HG03196 (cell line): ENCODE results near the gene CHST11.

Experiments used
- ATAC-seq: cut with Tn5 transposase; IDR thresholded peaks from one replicate; pipeline ENCODE4 v1.9.1; 2021; ENCODE audit not compliant: unreplicated experiment

CHST11 gene

DNA sequence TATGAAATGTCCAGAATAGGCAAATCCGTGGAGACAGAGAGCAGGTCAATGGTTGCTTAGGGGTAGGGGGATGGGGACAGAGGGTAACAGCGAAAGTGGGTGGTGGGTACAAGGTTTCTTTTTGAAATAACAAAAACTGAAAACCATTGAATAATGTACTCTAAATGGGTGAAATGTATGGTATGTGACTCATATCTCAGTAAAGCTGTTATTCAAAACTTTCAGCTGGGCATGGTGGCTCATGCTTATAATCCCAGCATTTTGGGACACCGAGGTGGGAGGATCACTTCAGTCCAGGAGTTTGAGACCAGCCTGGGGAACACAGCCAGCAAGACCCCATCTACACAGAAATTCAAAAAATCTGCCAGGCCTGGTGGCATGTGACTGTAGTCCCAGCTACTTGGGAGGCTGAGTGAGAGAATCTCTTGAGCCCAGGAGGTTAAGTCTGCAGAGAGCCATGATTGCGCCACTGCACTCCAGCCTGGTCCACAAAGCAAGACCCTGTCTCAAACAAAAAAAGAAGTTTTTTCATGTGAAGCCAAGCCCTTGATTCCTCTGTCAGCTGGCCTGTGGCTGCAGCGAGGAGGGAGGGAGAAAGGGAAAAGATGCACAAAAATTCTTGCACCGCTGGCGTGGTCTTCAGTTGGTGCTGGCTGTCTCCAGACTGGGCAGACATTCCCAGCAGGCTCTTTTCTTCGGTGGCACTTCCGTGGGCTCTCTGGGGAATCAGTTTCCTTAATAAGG, 253.1 kb downstream of the CHST11 start:
- ATAC-seq = no peak

DNA sequence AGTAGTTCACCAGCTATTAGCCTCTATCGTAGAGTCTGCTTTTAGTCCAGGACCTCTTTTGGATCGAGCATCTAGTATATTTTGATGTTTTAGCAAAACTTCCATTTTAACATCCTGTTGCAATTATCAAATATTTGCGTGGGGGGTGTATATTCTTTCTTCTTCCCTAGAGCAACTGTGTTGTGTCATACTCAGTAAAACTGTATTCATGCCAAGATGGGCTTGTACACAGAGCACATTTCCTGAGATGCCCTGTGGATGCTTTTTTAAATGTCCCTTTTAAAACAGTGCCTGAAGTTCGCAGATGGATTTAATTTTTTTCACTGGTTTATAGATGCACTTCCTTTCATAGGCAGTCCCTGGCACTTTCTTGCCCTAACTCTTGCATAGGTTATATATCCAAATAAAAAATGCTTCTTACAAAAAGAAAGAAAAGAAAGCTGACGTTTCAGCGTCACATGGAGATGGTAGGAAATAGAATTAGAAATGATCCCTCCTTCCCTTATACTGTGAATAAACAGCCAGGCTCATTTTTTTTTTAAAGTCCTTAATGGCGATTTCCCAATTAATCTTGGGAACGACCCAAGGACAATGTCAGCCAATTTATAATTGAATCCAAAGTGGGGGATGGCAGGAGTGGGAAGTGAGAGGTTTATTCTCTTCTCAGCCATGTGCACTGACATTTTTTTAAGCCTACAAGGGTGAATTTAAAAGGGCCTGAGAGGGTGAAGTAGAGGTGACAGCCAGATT, 254.4 kb downstream of the CHST11 start:
- ATAC-seq = no peak

DNA sequence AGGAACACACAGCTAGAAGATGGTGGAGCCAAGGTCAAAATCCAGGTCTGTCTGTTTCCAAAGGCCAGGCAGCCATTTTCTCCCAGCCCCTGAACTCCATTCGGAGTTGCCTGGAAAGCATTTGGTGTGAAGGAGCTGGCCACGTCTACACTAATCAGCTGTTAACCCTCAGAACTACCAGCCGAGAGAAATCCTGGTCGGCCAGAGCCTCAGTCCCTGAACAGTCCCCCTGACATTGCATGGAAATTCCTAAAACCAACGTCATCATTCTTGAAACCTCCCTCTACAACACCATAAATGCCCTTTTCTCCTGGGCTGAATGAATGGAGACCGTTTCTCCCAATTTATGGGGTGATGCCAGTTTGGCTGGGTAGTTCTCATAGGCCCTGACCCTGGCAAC, 255.7 kb downstream of the CHST11 start:
- no peak for ATAC-seq

DNA sequence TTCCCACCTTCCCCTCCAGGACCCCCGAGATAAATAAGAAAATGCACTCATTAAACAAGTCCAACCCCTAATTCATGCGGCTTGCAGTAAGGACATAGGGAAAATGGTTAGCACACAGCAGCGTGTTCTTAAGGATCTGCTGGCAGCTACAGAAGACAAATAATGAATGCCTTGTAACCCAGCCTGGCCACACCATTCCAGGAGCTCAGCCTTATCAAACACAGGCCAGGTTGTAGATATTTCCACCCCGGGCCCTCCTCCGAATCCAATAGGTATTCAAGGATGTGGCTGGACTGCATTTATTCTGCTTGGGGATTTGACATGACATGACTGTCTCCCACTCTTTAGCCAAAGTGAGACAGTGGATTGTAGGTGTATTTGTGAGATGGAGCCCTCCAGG, 256.2 kb downstream of the CHST11 start:
- no peak for ATAC-seq

DNA sequence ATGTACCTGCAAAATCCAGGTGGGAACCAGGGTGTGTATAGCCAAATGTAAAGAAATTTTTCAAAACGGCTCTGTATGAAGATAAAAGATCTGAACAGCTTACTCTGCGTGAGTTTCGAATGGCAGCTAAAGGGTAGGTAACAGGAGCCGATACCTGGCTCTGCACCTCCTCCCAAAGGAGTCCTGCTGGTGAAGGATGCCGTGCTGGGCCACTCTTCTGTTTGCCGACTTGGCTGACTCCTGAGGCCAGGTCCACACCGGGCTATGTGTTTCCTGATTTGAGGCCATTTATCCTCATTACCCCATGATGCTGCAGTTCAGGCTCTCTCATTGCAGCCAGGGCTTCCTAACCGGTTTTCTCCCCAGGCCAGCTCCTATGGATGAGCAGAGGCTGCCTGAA, 256.7 kb downstream of the CHST11 start:
- ATAC-seq = no peak

DNA sequence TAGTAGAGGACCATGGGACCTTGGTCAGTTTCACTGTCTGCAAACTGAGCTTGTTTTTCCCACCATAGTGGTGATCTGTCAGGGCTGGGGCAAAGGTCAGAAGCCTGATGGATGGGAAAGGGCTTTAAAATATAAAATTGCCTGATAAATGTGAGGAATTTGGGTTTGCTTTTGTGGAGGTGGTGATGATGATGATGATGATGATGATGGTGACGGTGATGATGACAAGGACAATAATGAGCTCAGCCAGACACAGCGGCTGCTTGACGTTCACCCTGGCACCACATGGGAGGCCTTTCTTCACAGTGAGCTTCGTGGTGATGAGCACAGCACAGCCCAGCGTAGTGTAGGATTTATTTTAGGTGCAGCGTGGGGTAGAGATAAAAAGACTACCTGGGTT, 257.6 kb downstream of the CHST11 start:
- no peak for ATAC-seq

DNA sequence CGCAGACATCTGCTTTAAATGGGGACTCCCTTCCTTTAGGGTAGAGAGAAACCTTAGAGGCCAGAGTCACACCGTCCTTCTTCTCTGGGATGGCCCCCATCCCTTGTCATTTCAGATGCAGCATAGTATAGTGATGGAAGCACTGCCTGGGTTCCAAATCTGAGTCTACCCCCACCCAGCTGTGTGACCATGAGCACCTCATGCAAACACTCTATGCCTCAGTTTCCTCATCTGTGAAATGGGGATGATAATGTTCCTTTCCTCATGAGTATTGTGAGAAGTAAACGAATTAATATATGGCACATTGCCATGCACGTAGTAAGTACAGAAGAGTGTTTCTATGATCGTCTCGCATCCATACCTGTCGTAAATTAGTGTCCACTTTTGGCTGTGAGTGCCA, 259.4 kb downstream of the CHST11 start:
- ATAC-seq = no peak

DNA sequence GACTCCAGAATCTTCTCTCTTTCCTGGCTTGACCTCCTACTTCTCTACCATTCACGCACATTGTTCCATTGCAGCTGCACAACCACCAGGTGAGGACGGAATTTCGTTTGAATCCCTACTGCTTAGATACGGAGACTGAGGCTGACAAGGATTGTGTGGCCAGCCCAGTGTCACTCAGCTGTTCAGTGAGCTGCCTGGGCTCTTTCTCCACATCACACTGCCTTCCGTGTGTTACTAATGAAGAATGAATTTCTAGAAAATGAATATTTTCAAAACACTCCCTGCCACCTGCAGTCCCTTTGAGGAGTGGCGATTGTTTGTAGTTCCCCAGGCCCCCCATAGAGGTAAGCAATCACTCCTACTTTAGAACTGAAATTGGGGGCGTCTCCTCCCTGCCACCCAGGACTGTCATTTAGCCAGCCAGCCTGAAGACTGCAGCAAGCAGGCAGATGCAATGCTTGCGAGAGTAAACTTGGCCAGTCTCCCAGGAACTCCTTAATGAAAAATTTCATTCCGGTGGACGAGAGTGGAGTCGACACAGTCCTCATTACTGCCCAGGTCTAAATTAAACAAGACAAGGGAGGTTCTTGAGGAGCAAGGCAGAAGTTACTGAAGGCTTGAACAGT, 261.7 kb downstream of the CHST11 start:
- ATAC-seq = no peak

DNA sequence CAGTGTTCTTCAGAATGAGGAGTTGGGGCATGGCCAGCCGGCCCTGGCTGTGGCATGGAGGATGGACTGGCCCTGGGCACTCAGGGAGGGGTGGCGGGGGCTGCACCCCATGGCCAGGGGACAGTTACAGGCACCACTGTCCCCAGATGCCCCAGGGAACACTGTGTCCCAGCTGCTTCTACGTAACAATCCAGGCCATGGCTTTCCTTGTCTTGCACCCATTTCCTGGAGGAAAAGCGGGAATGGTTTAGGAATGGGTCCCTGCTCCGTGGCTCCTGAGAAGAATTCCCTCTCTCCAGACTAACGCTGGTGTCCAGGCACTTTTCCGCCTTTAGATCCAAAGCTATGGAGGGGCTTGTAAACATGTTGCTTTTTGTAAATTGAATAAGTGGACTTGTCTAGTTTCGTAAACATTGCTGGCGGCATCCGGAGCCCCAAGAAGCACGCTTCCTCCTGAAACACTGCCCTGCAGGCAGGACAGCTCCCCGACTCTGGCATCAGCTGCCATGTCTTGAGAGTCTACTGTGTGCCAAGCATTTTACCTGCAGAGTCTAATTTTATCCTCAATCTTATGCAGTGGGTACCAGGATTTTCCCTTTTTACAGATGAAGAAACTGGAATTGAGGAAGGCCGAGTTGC, 263.1 kb downstream of the CHST11 start:
- no peak for ATAC-seq

DNA sequence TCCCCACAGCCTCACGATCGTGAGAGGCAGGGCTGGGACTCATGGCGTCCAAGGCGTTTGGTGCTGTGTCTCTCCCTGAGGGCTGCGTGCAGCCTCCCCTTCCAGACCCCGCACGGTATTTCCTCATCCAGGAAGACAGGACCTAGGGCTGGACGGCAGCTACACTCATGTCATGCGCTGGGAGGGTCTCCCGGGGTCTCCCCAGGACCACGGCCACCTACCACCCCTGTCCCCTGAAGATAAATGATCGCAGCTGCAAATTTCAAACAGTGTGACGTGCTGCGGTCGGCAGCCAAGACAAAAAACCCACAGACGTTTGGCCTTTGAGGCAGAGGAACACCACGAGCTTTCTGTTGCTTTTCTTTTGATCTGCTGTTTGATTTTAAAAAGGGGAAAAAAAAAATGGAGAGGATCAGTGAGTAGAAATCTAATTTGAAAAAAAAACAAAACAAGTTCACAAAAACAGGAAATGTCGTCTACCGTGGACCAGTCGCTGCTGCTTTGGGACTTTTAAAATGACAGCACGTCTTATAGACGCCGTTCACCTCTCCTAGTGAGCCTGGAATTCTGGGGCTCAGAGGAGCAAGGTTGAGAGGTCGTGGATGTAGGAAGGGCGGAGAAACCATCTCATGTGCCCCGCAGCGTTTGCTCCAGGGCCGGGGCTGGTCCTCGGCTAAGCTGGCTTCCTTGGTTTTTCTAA, 263.7 kb downstream of the CHST11 start:
- no peak for ATAC-seq

DNA sequence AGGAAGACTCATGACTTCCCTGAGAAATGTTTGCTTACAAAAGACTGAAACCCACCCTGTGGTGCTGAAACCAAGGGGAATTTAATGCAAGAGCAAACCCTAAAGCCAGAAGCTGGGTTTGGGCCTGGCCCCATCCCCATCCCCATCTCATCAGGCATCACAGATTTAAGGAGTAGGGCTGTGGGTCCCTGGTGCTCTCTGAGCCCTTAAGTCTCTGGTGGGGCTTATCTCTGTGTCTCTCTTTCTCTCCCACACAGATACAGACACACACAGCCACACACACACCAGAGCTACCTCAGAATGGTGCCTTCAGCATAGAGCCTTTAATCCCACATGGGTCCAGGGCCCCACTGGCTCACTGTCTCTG, 264.3 kb downstream of the CHST11 start:
- ATAC-seq = no peak

DNA sequence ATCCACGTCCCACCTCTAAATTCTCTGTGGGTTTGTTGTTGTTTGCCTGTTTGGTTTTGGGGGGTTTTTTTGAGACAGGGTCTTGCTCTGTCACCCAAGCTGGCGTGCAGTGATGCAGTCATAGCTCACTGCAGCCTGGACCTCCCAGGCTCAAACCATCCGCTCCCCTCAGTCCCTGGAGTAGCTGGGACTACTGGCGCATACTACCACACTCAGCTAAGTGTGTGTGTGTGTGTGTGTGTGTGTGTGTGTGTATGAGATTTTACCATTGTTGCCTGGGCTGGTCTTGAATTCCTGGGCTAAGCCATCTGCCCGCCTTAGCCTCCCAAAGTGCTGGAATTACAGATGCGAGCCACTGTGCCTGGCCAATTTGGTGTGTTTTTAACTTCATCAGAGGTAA, 265.2 kb downstream of the CHST11 start:
- no peak for ATAC-seq

DNA sequence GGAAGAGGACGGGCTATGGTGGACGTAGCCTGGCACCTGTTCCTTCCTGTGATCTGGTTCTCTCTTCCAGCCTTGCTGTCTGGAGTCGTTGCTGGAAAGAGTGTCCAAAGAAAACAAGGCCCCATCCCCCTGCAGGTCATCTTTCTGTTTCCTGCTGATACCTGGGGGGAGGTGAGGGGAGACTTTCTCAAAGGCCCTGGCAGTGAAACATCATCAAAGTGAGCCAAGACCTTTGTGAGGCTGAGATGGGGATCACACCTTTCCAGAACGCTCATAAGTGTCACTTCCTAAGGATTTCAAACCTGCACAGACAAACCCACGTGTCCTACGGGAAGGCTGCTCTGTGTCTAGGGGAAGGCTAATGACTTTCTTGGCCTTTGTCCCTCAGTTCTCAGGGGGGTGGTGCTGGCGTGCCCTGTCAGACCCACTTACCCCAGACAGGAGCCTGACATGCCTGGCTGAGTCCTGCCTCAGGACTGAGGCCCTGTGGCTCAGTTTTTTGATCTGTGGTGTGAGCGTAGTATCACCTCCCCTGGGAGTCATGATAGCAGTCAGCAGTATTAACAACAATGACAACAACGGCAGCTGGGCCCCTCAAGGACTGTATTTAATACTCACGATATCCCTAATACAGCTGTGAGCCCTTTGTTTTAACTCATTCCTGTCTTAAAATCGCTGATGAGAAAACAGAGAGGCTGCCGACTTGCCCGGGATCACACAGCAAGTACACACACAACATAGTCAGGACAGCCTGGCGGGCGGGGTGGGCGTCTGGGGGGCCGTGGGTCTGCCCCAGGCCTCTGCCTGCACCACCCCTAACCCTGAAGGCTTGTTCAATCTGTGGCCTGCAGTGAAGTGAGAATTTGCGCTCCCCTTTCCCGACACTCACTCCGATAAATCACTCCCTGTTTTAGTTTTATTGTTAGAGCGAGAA, 266.1 kb downstream of the CHST11 start:
- peak; percentile 49 for ATAC-seq

DNA sequence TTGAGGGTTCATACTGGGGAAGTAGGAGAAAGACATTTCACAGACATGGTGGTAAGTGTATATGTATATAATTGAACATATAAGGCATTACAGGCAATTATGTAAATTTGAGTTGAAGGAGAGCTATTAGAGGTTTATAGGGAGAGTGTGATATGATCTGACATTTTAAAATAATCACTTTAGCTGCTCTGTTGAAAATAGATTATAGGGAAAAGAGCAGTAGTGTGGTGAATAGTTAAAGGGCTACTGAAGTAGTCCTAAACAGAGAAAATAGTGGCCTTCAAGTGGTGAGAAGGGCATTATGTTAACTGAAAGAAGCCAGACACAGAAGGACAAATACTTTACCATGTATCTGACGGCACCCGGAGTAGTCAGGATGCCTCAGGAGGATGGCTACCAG, 267.1 kb downstream of the CHST11 start:
- ATAC-seq = no peak

DNA sequence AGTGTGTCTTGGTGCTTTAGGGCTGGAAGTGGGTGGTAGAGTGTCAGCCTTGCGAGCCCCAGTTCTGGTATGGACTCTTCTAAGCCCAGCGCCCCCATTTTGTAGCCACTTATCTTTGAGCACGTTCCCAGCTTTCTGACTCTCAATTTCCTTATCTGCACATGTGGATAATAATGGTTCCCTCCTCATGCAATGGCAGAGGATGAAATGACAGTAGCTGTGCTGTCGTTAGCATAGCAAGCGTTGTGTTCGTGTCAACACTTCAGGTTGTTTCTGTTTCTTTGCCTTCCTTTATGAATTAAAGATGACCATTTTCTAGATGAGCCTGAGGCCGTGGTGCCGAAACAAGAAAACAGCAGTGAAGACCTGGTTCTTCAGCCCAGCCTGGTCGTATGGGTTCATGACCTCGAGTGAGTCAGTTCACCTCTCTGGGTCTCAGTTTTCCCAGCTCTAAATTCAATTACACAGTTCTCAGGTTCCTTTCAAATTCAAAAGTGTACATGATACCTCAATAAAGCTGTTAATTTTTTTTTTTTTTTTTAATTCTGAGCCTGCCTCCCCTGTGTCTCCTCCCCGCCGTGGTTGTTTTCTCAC, 268.3 kb downstream of the CHST11 start:
- ATAC-seq = no peak

DNA sequence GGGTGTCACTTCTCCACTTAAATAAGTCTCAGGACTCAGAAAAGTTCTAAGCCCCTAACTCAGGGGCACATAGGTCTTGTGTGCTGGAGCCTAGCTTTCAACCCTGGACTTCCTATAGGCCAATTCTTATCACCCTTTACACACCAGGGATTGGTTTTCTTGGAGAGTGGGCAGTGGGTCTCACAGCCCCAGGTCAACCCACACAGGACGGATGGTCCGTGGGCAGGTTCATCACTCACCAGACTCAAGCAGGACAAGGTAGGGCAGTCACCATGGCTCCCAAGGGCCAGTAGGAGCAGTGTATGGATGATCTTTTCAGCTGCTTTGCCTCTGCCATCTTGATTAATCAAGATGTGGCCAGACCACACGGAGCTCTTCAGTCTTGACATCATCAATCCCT, 268.9 kb downstream of the CHST11 start:
- ATAC-seq = no peak

DNA sequence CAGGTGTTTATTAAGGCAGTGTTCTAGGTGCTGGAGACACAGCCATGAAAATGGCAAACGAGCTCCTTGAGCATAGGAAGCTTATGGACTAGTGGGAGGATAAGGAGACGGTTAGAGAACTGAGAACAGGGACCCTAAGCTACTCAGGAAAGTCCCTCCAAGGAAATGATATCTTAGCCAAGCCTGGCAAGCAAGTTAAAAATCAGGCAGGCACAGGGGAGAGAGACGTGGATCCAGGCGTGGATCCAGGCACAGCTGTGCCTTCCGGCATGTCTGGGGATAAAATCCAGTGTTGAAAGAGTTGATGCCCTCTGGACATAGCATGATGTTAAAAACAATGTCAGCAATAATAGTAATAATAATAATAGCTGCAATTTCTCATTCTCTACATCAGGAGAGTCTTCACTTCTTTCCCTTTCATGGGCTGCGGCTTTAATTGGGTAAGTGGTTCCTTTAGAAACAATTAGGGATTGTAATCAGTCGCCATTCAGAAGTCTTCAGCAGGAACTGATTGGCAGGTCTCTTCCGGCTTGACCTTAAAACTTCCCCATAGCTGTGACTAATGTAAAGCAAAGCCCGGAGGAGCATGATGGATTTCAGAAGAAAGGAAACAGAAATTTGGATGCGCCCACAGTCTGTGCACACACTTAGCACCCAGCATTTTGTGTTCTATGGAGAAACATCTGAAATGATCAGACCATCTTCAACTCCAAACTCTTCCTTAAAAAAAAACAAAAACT, 271.1 kb downstream of the CHST11 start:
- no peak for ATAC-seq

DNA sequence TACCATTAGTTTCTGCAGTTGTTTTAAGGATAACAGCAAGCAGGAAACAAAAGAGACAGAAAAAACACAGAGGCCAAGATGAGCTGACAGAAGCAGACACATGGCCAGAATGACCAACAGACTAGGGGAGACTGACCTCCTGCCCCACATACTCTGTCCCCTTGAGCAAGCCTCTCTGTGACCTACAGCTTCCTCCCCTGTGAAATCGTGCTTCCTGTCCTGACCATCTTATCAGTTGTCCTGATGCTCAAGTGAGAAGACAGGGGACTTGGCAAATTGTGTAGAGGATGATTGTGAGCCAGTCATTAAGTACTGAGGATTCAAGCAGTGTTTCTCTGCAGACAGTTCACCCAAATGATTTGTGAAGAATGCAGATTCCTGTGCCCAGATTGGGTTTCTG, 272.3 kb downstream of the CHST11 start:
- no peak for ATAC-seq
